Activated CD4-positive, alpha-beta T cell treated with anti-CD3 and anti-CD28 coated beads, Interleukin-2, amount 50 U/mL, for 48 hours (primary cell): ENCODE measurements around the gene TTC1.
"Not testable (repeated sequence)": the region's sequence is repeated elsewhere in the genome, so short reads cannot be mapped to it uniquely, and the experiment has no call there.

Experiments
- DNase-seq, 2 experiments: peaks; one replicate each; pipeline ENCODE4 v3.0.0-alpha.2; 2020

The TTC1 gene

GRCh38 chr5:160044391-160044804, 35.5 kb downstream of the TTC1 start:
- DNase-seq = no peak

DNA sequence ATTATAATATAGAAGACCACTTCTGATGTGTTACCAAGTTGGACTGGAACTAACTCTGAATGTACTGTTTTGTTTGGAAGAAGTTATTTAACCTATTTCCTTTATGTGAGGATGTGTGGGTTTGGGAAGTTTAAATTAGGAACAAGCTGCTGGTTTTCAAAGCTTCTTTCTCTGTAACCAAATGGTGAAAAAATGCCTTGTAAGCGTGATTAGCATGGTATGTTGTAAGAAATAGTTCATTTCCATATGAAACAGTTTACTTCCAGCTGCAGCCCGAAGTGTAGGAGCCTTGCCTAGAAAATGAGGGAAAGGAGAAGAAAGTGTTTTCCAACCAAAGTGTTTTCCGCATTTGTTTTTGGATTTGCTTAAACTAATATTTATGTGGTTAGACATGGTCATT, 36.0 kb downstream of the TTC1 start:
- no peak for DNase-seq

- no peak for DNase-seq
Measured at GRCh38 chr5:160047423-160047822, 38.5 kb downstream of the TTC1 start.

GRCh38 chr5:160048131-160048530, 39.2 kb downstream of the TTC1 start:
- DNase-seq = no peak

GRCh38 chr5:160049099-160049498, 40.2 kb downstream of the TTC1 start:
- no peak for DNase-seq

DNA sequence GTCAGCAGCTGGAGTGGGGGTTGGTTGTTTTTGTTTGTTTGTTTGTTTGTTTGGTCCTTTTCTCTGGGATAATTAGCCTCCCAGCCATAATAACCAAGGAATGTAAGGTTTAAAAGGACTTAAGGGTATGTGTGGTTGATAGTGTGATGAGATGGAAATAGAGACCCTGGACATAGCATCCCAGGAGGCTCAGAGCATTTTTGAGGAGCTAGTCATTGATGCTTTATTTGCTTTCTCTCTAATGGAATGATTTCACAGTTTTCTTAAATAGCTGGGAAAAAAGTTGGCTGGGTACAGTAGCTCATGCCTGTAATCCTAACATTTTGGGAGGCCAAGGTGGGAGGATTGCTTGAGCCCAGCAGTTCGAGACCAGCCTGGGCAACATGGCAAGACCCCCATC, 45.1 kb downstream of the TTC1 start:
- no peak for DNase-seq

- DNase-seq = no peak
Measured at GRCh38 chr5:160054831-160055230, 45.9 kb downstream of the TTC1 start.

DNA sequence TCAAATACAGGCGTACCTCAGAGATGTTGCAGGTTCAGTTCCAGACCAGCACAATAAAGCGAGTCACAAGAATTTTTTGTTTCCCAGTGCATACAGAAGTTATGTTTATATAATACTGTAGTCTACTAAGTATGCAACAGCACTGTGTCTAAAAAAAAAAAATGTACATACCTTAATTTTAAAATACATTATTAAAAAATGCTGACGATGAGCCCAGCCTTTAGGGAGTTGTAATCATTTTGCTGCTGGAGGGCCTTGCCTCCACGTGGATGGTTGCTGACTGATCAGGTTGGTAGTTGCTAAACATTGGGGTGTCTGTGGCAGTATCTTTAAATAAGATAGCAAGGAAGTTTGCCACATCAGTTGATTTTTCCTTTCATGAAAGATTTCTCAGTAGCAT, 48.3 kb downstream of the TTC1 start:
- DNase-seq = no peak

DNA sequence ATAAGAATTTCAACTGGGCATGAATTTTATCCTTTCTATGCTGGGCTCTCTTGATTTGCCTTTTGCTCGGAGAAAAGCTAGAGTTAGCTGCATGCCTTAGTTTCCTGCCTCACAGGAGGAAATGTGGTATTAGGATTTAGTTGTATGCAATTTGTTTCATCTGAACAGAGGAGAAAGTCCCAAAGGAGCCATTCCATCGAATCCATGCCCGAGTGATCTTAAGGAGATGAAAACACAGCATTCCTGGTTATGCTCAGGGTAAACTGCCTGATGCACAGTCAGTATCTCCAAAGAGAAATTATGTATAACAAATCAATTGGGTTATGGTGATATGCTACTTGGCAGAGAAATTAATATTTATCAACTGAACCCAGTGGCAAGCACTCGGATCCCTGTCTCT, 51.1 kb downstream of the TTC1 start:
- no peak for DNase-seq

GRCh38 chr5:160061770-160062169, 52.8 kb downstream of the TTC1 start:
- no peak for DNase-seq

GRCh38 chr5:160064417-160064810, 55.5 kb downstream of the TTC1 start:
- DNase-seq = no peak

DNA sequence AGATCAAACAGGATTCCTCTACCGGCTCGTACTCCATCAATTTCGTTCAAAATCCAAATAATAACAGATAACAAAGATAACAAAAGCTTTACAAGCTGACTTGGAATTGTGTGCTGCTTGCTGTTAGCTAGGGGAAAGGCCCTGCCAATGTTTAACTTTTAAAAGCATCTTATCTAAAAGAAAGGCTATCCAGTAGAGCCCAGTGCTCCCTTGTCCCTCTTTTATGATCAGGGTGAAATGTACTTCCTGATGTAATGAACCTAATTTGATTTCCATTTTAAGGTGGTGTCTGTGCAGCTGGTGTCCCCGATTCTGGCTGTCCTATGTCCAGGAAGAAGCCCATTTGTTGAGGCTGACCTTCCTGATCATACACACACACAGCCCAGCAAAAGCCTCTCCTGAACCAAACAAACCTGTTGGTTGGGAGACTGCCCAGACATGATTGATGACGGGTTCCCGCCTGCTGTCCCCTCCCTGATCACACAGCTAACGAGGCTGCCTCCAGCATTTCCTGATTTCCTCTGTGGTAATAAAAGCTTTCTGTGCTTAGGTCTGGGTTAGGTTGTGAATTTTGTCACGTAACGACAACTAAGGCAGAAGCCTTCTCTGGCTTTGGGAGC, 56.2 kb downstream of the TTC1 start:
- no peak for DNase-seq

DNA sequence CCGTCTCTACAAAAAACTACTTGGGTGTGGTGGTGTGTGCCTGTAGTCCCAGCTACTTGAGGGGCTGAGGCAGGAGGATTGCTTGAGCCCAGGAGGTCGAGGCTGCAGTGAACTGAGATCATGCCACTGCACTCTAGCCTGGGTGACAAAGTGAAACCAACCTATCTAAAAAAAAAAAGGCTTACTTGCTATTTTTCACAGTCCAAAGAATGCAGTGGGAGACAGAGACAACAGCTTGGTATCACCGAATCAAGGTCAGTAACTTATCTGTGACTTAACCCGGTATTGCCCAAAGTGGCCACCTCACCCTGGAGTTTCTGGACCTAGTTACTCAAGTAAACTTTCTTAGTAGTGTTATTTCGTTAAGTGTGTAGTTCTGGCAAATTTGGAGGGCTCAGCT, 60.2 kb downstream of the TTC1 start:
- not testable (repeated sequence) for DNase-seq

DNA sequence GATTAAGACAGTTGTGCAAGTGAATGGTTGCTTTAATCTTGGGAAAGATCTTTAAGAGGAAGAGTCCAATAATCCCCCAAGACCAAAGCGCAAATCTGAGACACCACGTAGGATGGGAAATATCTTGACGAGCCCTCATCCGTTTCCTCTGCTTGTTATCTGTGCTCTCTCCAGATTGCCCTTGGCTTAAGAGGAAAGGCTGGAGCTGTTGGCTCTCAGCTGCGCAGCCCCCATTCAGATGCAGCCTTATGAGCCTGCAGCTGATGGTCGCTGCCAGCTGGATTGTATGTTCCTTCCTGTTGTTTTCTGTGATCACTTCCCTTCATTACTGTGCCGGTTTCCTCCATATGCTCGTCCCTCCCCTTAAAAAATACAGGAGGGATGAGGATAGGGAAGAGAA, 62.6 kb downstream of the TTC1 start:
- DNase-seq = no peak

DNA sequence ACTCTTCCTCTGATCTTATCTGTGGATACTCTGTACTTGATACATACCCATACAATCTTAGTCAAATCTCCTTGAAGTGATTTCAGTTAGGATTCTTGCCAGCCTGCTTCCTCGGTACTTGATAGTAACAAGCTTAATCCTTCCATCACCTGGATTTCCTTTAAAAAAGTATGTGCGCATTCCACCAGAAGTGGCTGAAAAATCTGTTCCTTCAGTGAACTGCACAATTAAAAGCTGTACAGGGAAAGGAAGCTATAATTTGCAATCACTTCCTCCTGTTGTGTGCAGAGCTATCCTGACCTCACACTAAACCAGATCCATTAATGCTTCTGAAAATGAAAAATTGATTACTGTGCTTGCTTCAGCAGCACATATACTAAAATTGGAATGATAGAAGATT, 63.0 kb downstream of the TTC1 start:
- no peak for DNase-seq

DNA sequence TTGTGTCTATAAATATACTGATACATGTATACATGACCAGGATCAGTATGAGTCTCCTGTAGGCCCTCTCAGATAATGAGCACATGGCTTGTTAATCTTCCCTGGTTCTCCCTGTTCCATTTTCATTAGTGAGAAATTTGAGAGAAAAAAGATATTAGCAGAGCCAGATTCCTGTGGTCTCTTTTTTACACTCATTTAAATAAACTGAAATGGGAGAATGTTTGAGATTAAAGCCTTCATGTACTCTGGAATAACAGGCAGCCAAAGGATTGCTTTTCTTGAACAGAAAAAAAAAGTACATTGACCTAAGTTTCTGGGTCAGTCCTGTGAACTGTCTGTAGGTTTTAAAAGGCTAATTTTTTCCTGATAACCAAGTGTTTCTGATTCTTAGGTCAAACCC, 66.1 kb downstream of the TTC1 start:
- DNase-seq = no peak

- no peak for DNase-seq
Measured at GRCh38 chr5:160076997-160077396, 68.1 kb downstream of the TTC1 start.

DNA sequence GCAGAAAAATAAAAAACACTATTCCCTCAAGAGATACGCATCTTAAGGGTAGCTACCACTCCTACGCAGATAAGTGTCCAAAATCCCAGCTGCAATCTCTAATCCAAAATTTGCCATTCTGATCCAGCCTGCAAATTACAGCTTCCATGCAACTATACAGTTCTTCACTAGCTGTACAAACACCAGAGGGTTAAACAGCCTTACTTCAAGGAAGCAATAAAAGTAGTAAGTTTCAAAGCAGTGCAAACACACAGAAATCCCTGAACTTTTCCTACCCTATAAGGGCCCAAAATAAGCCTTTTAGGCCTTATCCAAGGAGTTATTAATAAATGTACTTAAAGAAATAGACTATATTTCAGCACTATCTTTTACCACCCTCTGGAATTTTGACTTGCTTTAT, 70.8 kb downstream of the TTC1 start:
- DNase-seq = no peak

DNA sequence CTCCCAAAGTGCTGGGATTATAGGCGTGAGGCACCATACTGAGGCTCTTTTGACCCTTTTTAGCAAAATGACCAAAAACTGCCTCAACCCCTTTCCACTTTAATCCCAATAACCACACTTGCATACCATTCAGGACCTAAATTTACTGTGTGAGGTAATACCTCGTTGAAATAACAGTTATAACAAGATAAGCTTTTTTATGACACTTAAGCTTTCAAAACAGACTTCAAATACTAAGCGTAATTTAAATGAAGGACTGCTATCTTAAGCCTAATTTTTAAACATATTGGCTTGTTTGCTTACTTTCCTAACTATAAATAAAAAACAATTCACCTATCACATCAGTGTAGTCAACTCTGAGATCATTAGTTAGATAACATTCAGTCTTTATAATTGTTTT, 72.6 kb downstream of the TTC1 start:
- DNase-seq = no peak

DNA sequence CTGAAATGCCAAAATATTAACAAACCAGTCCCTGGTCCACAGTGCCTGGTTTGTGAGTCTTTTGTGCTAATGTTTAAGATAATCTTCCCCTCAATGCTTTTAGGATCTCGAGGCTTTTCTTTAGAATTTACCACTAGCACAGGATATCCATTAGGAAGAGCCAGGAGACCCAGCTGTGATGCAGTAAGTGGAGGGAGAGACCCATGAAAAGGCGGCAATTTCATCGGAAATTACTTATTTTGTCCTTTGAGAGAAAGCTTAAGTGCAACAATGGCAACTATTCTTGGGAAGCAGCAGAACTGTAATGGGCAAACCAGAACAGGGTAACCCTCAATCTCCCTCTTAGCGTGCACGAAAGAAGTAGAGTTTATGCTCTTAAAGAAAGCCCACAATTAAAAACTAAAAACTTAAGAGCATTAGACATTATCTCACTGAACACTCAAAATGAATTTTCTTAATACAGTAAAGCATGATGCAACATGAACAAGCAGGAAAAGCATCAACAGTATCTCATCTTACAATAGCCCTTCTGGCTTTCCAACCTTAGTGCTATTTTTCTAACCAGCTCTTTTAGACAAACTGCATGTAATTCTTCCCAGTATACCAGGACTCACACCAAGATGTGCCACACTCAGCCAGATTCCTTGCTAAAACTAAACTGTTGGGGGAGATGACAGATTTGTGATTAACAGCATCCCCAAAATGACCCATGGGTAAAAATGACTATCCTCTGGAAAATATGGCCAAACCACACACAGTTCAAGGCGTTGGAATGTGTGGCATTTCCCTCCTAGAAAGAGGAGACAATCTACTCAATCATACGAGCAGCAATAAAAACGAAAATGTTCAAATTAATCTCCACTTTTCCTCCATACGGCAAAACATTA, 73.9 kb downstream of the TTC1 start:
- DNase-seq = no peak

- DNase-seq = no peak
Measured at GRCh38 chr5:160083501-160083900, 74.6 kb downstream of the TTC1 start.

DNA sequence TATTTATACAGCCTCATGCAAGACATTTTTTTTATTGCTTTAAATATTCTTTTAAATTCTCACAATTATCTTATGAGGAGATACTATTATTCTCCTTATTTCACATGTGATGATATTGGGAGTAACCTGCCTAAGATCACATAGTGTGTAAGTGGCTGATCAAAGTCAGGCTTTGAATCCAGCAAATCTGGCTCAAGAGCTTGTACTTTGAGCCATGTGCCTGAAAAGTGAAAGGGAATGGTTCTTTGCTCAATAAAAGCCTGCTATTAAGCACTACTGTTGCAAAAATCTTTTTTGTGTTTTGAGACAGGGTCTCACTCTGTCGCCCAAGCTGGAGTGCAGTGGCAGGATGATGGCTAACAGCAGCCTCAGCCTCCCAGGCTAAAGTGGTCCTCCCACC, 75.2 kb downstream of the TTC1 start:
- no peak for DNase-seq

GRCh38 chr5:160087199-160087598, 78.3 kb downstream of the TTC1 start:
- no peak for DNase-seq

DNA sequence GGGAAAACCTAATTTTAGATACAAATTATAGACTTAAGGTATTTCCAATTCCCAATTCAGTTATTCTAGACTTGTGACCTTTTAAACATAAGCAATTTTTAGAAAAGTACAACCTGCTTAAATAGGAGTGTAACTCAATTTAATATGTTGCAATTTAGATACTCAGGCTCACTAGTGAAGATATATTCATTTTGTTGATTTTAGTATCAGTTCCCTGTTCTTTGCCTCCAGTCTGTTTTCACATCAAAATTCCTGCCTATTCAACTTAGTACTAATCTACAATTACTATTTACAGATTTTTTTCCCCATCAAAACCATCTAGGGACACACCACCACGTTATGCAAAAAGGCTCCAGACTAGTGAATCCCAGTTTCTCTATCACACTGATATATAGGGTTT, 79.9 kb downstream of the TTC1 start:
- no peak for DNase-seq

- DNase-seq = no peak
Measured at GRCh38 chr5:160089531-160089930, 80.6 kb downstream of the TTC1 start.
